Fibroblast of pulmonary artery (primary cell): ENCODE measurements around the gene DAB1.
A peak's percentile ranks its signal among the peaks of the same experiment; 100 is the strongest.

Experiments used
- DNase-seq: peaks from one replicate; pipeline ENCODE4 v3.0.0-alpha.2; 2010; ENCODE audit warnings: low read depth
- H3K4me3 ChIP-seq: replicated peaks from 2 replicates; pipeline ENCODE4 v1.5.1; 2011; ENCODE audit warnings: low read depth, mild to moderate bottlenecking, control low read depth, low read length, moderate library complexity
- TF ChIP-seq, protein P1 (sequence below): IDR thresholded peaks from 2 replicates; pipeline ENCODE4 v1.5.1; 2011; ENCODE audit warnings: mild to moderate bottlenecking, control low read depth, low read length, inconsistent platforms; ENCODE audit errors: missing control alignments

Gene DAB1

DNA sequence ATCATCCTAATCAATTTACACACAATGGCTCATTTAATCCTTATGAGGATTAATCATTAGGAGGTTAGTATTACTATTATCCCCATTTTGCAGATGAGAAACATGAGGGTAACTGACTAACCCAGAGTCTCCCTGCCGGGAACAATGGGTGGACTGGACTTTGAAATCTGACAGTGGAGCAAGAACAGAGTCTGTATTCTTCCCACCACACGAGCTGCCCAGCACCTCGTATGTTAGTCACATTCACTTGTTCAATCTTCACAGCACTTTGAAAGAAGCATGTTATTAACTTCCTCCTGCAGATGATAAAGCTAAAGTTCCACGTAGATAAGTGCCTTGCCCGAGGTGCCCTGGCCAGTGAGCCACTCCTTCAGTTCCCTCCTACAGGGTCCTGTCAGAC lies 470.5 kb downstream of the DAB1 start:
- no peak overlapping the region for H3K4me3 ChIP-seq
- no peak for DNase-seq
- TF ChIP-seq, protein P1, sequence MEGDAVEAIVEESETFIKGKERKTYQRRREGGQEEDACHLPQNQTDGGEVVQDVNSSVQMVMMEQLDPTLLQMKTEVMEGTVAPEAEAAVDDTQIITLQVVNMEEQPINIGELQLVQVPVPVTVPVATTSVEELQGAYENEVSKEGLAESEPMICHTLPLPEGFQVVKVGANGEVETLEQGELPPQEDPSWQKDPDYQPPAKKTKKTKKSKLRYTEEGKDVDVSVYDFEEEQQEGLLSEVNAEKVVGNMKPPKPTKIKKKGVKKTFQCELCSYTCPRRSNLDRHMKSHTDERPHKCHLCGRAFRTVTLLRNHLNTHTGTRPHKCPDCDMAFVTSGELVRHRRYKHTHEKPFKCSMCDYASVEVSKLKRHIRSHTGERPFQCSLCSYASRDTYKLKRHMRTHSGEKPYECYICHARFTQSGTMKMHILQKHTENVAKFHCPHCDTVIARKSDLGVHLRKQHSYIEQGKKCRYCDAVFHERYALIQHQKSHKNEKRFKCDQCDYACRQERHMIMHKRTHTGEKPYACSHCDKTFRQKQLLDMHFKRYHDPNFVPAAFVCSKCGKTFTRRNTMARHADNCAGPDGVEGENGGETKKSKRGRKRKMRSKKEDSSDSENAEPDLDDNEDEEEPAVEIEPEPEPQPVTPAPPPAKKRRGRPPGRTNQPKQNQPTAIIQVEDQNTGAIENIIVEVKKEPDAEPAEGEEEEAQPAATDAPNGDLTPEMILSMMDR: no peak

DNA sequence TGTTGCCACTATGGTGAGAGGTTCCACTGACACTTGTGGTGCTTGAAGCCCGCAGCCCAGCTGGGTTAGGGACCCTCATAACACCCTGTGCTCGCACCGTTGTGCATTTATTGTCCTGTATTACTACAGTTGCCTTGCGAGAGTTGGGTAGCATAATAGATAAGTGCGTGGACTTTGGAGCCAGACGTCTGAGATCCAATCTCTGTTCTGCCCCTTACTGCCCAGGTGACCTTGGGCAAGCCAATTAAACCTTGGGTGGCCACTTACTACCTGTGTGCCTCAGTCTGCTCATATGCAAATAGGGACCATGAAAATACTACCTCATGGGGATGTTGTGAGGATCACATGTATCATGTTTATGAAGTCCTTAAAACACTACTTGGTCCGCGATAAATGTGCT lies 471.4 kb downstream of the DAB1 start:
- no peak for DNase-seq
- no peak overlapping the region for H3K4me3 ChIP-seq
- TF ChIP-seq, protein P1: no peak

DNA sequence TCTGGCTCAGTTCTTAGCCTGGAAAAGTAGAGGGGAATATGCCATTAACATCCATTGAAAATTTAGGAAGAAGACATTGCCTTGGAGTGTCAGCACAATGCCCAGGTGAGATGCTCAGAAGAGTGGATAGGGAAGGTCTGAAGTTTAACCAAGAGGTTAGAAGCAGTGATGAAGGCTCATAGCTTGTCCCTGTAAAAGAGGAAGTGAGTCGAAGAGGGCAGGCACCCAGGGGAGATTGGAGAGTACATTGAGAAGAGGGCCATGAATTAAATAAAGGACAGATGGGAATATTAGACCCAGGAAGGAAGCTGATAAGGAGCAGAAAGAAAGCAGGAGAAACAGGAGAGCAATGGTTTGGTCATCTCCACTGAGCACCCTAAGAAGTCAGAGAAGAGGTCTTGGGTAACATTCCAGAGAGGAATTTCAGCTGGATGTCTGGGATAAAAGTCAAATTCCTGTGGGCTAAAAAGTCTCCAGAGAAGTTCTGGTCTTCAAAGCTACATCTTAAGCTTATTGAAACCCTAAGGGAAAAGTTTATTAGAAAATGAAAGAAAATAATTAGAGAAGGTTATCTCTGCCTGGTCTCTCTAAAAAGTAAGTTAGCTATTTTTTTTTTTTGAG lies 475.3 kb downstream of the DAB1 start:
- DNase-seq: peak; percentile 33
- TF ChIP-seq, protein P1: no peak
- H3K4me3 ChIP-seq: no peak overlapping the region
